ENCODE results near the gene DMXL2.

DNA sequence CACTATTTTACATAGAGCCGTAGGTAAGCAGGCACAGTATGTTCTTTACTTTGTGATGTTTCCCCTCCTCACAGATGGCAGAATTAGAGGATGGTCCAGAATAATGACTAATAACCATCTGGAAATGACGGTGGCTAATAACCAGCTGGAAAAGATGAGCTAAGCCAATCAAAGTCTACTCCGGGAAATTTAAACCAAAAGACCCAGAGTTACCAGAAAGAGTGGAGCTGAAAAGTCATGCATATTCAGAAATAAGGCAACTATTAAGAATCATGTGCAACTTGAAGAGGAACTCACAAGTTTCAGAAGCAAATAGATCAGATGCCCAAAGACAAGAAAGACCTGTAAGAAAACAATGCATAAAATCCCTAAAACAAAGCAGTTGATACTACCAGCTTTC, 33.6 kb downstream of the DMXL2 start:
- TF ChIP-seq, protein P1, sequence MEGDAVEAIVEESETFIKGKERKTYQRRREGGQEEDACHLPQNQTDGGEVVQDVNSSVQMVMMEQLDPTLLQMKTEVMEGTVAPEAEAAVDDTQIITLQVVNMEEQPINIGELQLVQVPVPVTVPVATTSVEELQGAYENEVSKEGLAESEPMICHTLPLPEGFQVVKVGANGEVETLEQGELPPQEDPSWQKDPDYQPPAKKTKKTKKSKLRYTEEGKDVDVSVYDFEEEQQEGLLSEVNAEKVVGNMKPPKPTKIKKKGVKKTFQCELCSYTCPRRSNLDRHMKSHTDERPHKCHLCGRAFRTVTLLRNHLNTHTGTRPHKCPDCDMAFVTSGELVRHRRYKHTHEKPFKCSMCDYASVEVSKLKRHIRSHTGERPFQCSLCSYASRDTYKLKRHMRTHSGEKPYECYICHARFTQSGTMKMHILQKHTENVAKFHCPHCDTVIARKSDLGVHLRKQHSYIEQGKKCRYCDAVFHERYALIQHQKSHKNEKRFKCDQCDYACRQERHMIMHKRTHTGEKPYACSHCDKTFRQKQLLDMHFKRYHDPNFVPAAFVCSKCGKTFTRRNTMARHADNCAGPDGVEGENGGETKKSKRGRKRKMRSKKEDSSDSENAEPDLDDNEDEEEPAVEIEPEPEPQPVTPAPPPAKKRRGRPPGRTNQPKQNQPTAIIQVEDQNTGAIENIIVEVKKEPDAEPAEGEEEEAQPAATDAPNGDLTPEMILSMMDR (conservative IDR thresholded peaks at IDR 0.05), result no peak
- no peak for TF ChIP-seq ZFX (IDR thresholded peaks at IDR 0.05)
